NCI-H526 treated with DMSO at 0.1 percent for 48 hours (cell line): ENCODE data around the gene PPP1R14B.

ENCODE experiments used
- DNase-seq: peaks from one replicate; lab custom pipeline; 2025; lab: John Stamatoyannopoulos, UW

The PPP1R14B gene

GRCh38 chr11:64246871-64247728, at the start of gene PPP1R14B:
PPP1R14B (minus strand) TSS chr11:64246943; CDS start chr11:64246673, 270 bp downstream.
- DNase-seq = peak; percentile 80

GRCh38 chr11:64296236-64296635, 49.5 kb upstream of the PPP1R14B start:
- DNase-seq = no peak

- DNase-seq = no peak
Observed at GRCh38 chr11:64295760-64296159, 49.0 kb upstream of the PPP1R14B start.

- no peak for DNase-seq
Observed at GRCh38 chr11:64294774-64295173, 48.0 kb upstream of the PPP1R14B start.

GRCh38 chr11:64292460-64293254, 45.9 kb upstream of the PPP1R14B start:
- DNase-seq = no peak

GRCh38 chr11:64291752-64292459, 45.2 kb upstream of the PPP1R14B start:
- DNase-seq = no peak

- DNase-seq = no peak
Observed at GRCh38 chr11:64291262-64291751, 44.6 kb upstream of the PPP1R14B start, which contains the start of gene KCNK4. KCNK4 (plus strand) TSS chr11:64291302; CDS start chr11:64293019, 1,717 bp downstream.

- DNase-seq = no peak
Observed at GRCh38 chr11:64290352-64291261, 43.9 kb upstream of the PPP1R14B start.

GRCh38 chr11:64289002-64289564, 42.3 kb upstream of the PPP1R14B start:
- no peak for DNase-seq

- no peak for DNase-seq
Observed at GRCh38 chr11:64288353-64288750, 41.6 kb upstream of the PPP1R14B start.

- DNase-seq = no peak
Observed at GRCh38 chr11:64287676-64288352, 41.1 kb upstream of the PPP1R14B start.

GRCh38 chr11:64286801-64287159, 40.0 kb upstream of the PPP1R14B start:
- DNase-seq = no peak

- no peak for DNase-seq
Observed at GRCh38 chr11:64285885-64286800, 39.4 kb upstream of the PPP1R14B start.

- peak; percentile 67 for DNase-seq
Observed at GRCh38 chr11:64284962-64285884, 38.5 kb upstream of the PPP1R14B start, which contains the start of gene GPR137. GPR137 (plus strand) TSS chr11:64285848; CDS start chr11:64286525, 677 bp downstream.

- DNase-seq = peak; percentile 91
Observed at GRCh38 chr11:64284048-64284961, 37.6 kb upstream of the PPP1R14B start, which contains the start of gene BAD. BAD (minus strand) TSS chr11:64284665; CDS start chr11:64284368, 297 bp downstream.

GRCh38 chr11:64283092-64283491, 36.3 kb upstream of the PPP1R14B start:
- no peak for DNase-seq
